Right cardiac atrium (tissue), 5 donors: ENCODE data around the gene PCNA. TPM values are rescaled to one million over a fixed set of nuclear protein-coding genes. Genes with fewer than 3 reads are reported as not detected.

Experiments used
- ATAC-seq, 2 donors: fragments of 200-7000 bp; cut with Tn5 transposase; one replicate each; pipeline versions ENCODE4 v1.8.0 to v1.9.1; 2020; ENCODE audit warnings: moderate library complexity in 2 of 2, mild to moderate bottlenecking in 1 of 2
- DNase-seq, 3 donors: peaks; one replicate each; pipeline ENCODE4 v3.0.0-alpha.2; 2020
- H3K27ac ChIP-seq: one replicate; pipeline ENCODE4 v1.5.1; 2013; ENCODE audit warnings: mild to moderate bottlenecking, low read length, control low read depth, moderate library complexity
- H3K27me3 ChIP-seq: one replicate; pipeline ENCODE4 v1.6.1; 2013; ENCODE audit not compliant: control insufficient read depth, insufficient read depth
- H3K4me1 ChIP-seq: one replicate; pipeline ENCODE4 v1.6.1; 2013; ENCODE audit warnings: low read length; ENCODE audit not compliant: control insufficient read depth, insufficient read depth
- H3K4me3 ChIP-seq: one replicate; pipeline ENCODE4 v1.5.1; 2013; ENCODE audit warnings: low read length, control low read depth
- H3K9me3 ChIP-seq: one replicate; pipeline ENCODE4 v1.6.1; 2013; ENCODE audit warnings: low read length; ENCODE audit not compliant: control insufficient read depth
- WGBS: extraction: QIAGEN DNeasy Blood & Tissue Kit; methylation state at CpG from one replicate; pipeline ENCODE4 v1.1.7; 2013; 5-methylcytosine and 5-hydroxymethylcytosine counted together
- intact Hi-C, 4 donors: fragments of 100-400 bp; cut with DNase I; formaldehyde crosslinking; loops; one replicate each; pipeline versions ENCODE4 v1.11.0 to v1.14.0; 2022 to 2023
- polyA plus RNA-seq: library from polyadenylated mRNA; stranded (reverse); fragments of 200-250 nt; gene quantifications from one replicate; pipeline ENCODE4 v1.2.3, GENCODE V29; 2013
- total RNA-seq, 4 donors: library from RNA; stranded (reverse); fragmentation: NEBNext Ultra II Directional; extraction: Animal tissue kit (Norgen Biotek cat#: 25700); gene quantifications; one replicate each; pipeline ENCODE4 v1.2.1, GENCODE V29; 2021
- donor health status: healthy with polysubstance abuse.
- donor health status: DM: no; HTN: yes; CAD: no.
- donor health status: DM: no; HTN: no; CAD: no.
- donor health status: DM: no; HTN: yes; CAD: no; lungs with severe emphysema.
- donor health status: DM: yes; HTN: yes; CAD: no.

PCNA gene
- total and polyA plus RNA-seq, 5 donors = 19.4 to 41.4 (median 29.1) TPM

DNA sequence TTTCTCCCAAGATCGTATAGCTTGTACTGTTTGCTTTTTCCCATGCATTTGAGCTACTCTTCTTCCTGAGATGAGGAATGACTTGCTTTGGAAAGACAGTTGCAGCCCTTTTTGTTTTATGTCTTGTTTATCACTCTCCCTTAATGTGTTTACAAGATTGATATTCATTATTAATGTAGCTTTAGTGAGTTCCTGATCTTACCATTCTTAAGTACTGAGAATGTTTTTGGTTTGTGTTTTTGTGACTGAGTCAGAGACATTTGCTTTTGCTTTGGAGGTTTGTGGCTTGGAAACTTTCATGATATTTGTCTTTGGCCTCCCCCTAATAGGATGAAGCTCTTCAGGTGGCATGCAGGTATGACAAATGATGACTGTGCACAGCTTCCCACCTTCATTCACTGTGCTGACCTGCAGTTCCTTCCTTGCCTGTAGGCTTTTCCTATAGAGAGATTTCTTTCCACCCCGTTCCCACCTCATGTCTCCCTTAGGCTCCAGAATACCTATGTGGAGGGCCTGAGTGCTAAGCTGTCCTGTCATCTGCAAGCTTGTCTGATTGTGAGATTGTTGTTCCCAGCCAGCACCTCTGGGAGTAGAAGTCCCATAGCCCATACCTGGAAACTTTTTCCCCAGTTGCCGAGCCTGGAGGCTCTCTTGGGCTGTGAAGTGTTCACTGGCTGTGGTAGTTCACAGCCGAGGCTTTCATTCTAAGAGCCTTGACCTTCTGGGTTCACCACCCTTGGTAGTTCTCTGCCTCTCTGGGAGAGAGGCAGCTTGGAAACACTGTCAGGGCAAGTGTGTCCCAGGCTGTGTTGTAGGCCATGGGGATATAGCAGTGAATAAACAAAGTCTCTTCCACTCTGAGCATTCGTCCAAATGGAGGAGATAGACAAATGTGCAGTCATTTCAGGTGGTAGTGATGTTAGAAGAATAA lies 34.1 kb upstream of the PCNA start:
- intact Hi-C loops = no loop called here
- H3K27me3 ChIP-seq = no peaks in the 10 kb centered on the region
- no peak for DNase-seq
- ATAC-seq = no peak
- peaks cover 25% of the 10 kb centered on the region for H3K4me1 ChIP-seq
- H3K4me3 ChIP-seq = no peak overlapping the region
- WGBS = 79% methylated on average over 5 of the region's 5 CpGs
- no peaks in the 10 kb centered on the region for H3K9me3 ChIP-seq
- peak overlapping the region; percentile 13 for H3K27ac ChIP-seq

- H3K9me3 ChIP-seq = no peaks in the 10 kb centered on the region
- intact Hi-C loops = no loop called here
- H3K27me3 ChIP-seq = no peaks in the 10 kb centered on the region
- peaks cover 29% of the 10 kb centered on the region for H3K4me1 ChIP-seq
- ATAC-seq = no peak
- no peak overlapping the region for H3K4me3 ChIP-seq
- WGBS = 76% methylated on average over 3 of the region's 3 CpGs
- DNase-seq = no peak
- H3K27ac ChIP-seq = no peak overlapping the region
Measured at GRCh38 chr20:5153152-5153467, 33.4 kb upstream of the PCNA start.

GRCh38 chr20:5150226-5151076 lies 30.7 kb upstream of the PCNA start:
- H3K4me3 ChIP-seq = no peak overlapping the region
- H3K9me3 ChIP-seq = no peaks in the 10 kb centered on the region
- WGBS = 75% methylated on average over 13 of the region's 13 CpGs
- peak overlapping the region; percentile 72 for H3K27ac ChIP-seq
- DNase-seq (peak in 1 of 3 donors; percentile 46), ATAC-seq (peak; percentile 34 to 44)
- peaks cover 31% of the 10 kb centered on the region for H3K4me1 ChIP-seq
- H3K27me3 ChIP-seq = no peaks in the 10 kb centered on the region
- intact Hi-C loops = no loop called here

DNA sequence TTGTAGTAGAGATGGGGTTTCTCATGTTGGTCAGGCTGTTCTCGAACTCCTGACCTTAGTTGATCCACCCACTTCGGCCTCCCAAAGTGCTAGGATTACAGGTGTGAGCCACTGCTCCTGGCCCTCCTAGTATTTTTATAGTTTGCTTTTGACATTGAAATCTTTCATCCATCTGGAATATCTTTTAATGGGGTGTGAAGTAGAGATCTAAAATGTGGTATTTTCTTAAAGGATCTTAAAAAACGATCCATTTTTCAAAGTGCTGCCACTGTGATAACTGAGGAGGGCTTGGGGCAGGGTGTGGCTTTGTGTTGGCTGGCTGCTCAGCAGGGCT lies 30.1 kb upstream of the PCNA start:
- intact Hi-C loops = no loop called here
- H3K4me1 ChIP-seq = peaks cover 31% of the 10 kb centered on the region
- WGBS = 80% methylated on average over 3 of the region's 3 CpGs
- DNase-seq (no peak), ATAC-seq (no peak)
- H3K4me3 ChIP-seq = no peak overlapping the region
- no peaks in the 10 kb centered on the region for H3K9me3 ChIP-seq
- no peaks in the 10 kb centered on the region for H3K27me3 ChIP-seq
- peak overlapping the region; percentile 72 for H3K27ac ChIP-seq

- H3K9me3 ChIP-seq = no peaks in the 10 kb centered on the region
- H3K4me3 ChIP-seq = no peak overlapping the region
- ATAC-seq (no peak), DNase-seq (no peak)
- H3K4me1 ChIP-seq = peaks cover 26% of the 10 kb centered on the region
- peak overlapping the region; percentile 73 for H3K27ac ChIP-seq
- intact Hi-C loops = no loop called here
- no peaks in the 10 kb centered on the region for H3K27me3 ChIP-seq
- 34% methylated on average over 6 of the region's 6 CpGs for WGBS
Measured at GRCh38 chr20:5148581-5148980, 28.8 kb upstream of the PCNA start.

DNA sequence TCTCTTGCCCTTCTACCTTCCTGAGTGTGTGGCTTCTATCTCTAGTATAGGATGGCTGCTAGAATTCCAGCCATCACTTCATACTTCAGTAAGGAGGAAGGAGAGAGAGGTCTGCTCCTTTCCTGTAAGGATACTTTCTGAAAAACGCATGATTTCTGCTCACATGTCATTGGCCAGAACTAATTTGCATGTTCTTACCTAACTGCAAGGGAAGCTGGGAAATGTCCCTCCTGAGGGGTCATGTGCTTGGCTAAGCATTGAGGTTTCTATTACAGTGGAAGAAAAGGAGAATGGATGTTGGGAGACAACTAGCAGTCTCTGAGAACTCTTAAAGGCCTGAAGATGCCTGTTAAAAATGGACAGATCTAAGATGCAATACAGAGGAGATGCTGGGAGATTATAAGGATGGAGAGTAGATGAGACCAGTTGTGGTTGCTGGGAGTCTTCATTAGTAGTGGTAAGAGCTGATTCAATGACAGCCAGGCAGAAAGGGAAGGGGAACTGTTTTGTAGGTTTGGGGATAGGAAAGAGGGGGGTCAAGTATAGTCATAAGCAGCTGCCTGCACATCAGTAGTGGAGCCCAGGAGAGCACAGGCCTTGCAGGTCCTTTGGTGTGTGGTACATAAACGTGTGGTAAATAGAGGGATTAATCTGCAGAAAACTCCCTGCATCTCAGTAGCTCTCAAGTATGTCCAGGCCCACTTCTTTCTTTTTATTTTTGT lies 27.3 kb upstream of the PCNA start:
- 69% methylated on average over 2 of the region's 2 CpGs for WGBS
- no peak overlapping the region for H3K27ac ChIP-seq
- H3K4me1 ChIP-seq = peaks cover 28% of the 10 kb centered on the region
- no peaks in the 10 kb centered on the region for H3K9me3 ChIP-seq
- ATAC-seq (peak in 1 of 2 donors; percentile 20), DNase-seq (no peak)
- H3K27me3 ChIP-seq = no peaks in the 10 kb centered on the region
- intact Hi-C loops = no loop called here
- H3K4me3 ChIP-seq = no peak overlapping the region

DNA sequence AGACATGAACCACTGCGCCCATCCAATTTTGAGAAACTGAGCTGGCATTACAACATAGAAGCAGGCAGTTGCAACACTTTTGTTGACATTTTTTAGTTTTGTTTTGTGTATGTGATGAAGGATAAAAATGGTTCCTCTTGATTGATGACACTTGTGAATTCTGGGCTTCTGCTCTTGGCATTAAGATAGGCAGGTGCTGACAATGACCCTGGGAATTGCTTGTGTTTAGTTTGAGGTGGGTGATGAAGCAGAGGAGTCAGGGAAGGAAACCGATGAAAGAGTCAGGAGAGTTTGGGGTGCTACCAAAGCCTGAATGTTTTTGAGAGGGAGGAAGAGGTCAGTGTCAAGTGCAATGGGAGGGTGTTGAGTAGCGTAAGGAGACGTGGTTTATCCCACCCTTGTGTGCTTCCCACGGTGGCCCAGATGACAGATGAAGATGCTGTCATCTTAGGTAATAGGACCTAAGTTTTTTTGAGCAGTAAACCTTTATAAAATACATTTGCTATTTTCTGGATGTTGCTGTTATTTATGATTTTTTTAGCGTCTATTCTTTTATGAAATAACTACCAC lies 26.4 kb upstream of the PCNA start:
- no peaks in the 10 kb centered on the region for H3K9me3 ChIP-seq
- H3K4me1 ChIP-seq = peaks cover 30% of the 10 kb centered on the region
- DNase-seq = no peak
- no peaks in the 10 kb centered on the region for H3K27me3 ChIP-seq
- ATAC-seq = no peak
- 78% methylated on average over 6 of the region's 6 CpGs for WGBS
- H3K27ac ChIP-seq = no peak overlapping the region
- no peak overlapping the region for H3K4me3 ChIP-seq
- intact Hi-C loops = no loop called here

- Histone ChIP-seq H3K27me3 (no peaks in the 10 kb centered on the region), H3K9me3 (no peaks in the 10 kb centered on the region), H3K27ac (no peak overlapping the region), H3K4me3 (no peak overlapping the region), H3K4me1 (peaks cover 28% of the 10 kb centered on the region)
- ATAC-seq (no peak), DNase-seq (no peak)
- intact Hi-C loops = no loop called here
- 50% methylated on average over 5 of the region's 5 CpGs for WGBS
Measured at GRCh38 chr20:5145365-5146098, 25.8 kb upstream of the PCNA start.

DNA sequence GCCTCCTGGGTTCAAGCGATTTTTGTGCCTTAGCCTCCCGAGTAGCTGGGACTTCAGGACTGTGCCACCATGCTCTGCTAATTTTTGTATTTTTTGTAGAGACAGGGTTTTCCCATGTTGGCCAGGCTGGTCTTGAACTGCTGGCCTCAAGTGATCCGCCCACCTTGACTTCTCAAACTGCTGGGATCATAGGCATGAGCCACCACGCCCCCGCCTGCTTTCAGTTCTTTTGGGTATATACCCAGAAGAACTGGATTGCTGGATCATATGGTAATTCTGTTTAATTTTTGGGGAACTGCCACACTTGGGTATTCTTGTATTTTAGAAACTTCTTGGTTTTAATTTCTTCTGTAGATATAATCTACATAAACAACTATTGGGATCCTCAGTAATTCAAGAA lies 24.1 kb upstream of the PCNA start:
- Histone ChIP-seq H3K9me3 (no peaks in the 10 kb centered on the region), H3K4me1 (peaks cover 22% of the 10 kb centered on the region), H3K27ac (no peak overlapping the region), H3K27me3 (no peaks in the 10 kb centered on the region), H3K4me3 (no peak overlapping the region)
- DNase-seq (no peak), ATAC-seq (no peak)
- intact Hi-C loops = no loop called here
- 97% methylated on average over 5 of the region's 5 CpGs for WGBS

DNA sequence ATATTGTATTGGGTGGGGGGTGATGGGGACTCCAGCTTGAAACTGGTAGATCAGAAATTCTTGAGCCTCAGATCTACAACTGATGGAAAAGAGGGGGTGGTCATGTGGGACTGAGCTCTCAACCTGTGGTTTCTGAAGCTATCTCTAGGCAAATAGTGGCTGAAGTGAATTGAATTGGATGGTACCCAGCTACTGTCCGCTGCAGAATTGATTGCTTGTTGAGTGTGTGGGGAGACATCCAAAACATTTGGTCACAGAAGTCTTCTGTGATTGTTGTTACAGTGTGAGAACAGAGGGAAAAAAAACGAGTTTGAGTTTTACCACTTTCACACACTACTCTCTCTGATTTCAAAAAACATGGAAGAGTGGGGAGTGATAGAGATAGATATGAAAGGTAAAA lies 21.9 kb upstream of the PCNA start:
- Histone ChIP-seq H3K4me1 (peaks cover 10% of the 10 kb centered on the region), H3K4me3 (no peak overlapping the region), H3K27ac (no peak overlapping the region), H3K9me3 (no peaks in the 10 kb centered on the region), H3K27me3 (no peaks in the 10 kb centered on the region)
- intact Hi-C loops = no loop called here
- ATAC-seq = peak in 1 of 2 donors; percentile 17
- DNase-seq = no peak
- WGBS = 33% methylated on average over 2 of the region's 2 CpGs
